Measurements from ENCODE around the gene NOS3. TPM values are rescaled to one million over a fixed set of nuclear protein-coding genes. Genes with fewer than 3 reads are reported as not detected.
"Not testable (repeated sequence)": the region's sequence is repeated elsewhere in the genome, so short reads cannot be mapped to it uniquely, and the experiment has no call there.

Gene NOS3
- total and polyA plus RNA-seq, 5 donors from 2014 or later: 3.2 to 10.7 (median 7.4) TPM

DNA sequence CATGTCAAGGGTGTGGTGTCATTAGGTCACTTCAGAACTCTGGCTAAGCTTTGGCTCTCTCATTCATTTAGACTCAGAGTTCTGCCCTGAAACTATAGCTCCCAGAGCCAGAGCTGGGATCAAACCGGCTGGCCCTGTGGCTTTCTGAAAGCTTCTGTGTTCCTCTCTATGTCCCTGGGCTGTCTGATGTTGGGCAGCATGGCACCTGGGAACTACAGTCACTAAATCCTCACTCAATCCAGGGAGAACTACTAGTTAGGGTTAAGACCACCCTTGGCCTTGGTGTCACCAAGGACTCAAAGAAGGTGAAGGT lies 20.2 kb downstream of the NOS3 start:
- Histone ChIP-seq H3K27me3 (ENCODE audit: control insufficient read depth, insufficient read depth, low read length) (no peaks in the 10 kb centered on the region), H3K4me3 (ENCODE audit: low read depth, low read length) (no peak overlapping the region), H3K4me1 (ENCODE audit: control insufficient read depth, insufficient read depth, low read length, poor library complexity, severe bottlenecking) (peaks cover 90% of the 10 kb centered on the region), H3K36me3 (ENCODE audit: control insufficient read depth, insufficient read depth, low read length) (no peaks in the 10 kb centered on the region), H3K27ac (ENCODE audit: insufficient read depth, low read length, poor library complexity, severe bottlenecking) (peak overlapping the region; percentile 77), H3K9me3 (ENCODE audit: control insufficient read depth in 2 of 2, low read length in 2 of 2) (no peaks in the 10 kb centered on the region)
- Mint-ChIP-seq H3K4me1 (peaks cover 13 to 87% (median 57%) of the 10 kb centered on the region in 4 donors), H3K9me3 (peaks cover 0 to 4% (median 2%) of the 10 kb centered on the region in 7 donors), H3K27ac (peak overlapping the region; percentile 92 to 99 (median 95)), H3K4me3 (peak overlapping the region; percentile 41 to 79 (median 64)), H3K36me3 (peaks cover 17% of the 10 kb centered on the region), H3K27me3 (peaks cover 15% of the 10 kb centered on the region)
- ATAC-seq (ENCODE audit: low read depth in 2 of 2) (no peak), DNase-seq (no peak)

DNA sequence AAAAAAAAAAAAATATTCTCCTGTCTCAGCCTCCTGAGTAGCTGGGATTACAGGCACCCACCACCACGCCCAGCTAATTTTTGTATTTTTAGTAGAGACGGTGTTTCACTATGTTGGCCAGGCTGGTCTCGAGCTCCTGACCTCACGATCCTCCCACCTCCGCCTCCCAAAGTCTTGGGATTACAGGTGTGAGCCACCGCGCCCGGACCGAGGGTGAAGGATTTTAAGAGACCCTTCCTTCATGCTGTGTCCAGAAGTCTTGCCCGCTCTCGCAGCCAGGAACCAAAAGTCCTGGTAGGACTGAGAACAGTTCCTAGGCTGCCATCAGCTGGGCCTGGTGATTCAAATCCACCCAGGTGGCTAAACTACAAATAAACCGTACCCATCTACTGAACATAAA lies 20.8 kb downstream of the NOS3 start:
- peaks cover 15% of the 10 kb centered on the region for H3K27me3 Mint-ChIP-seq
- ATAC-seq (ENCODE audit: low read depth in 2 of 2); H3K9me3 ChIP-seq (ENCODE audit: control insufficient read depth in 2 of 2, low read length in 2 of 2); DNase-seq; H3K36me3 ChIP-seq (ENCODE audit: control insufficient read depth, insufficient read depth, low read length); H3K9me3 Mint-ChIP-seq; H3K4me3 ChIP-seq (ENCODE audit: low read depth, low read length); H3K27me3 ChIP-seq (ENCODE audit: control insufficient read depth, insufficient read depth, low read length): not testable (repeated sequence)
- H3K36me3 Mint-ChIP-seq: peaks cover 17% of the 10 kb centered on the region
- H3K4me1 Mint-ChIP-seq: peaks cover 13 to 90% (median 57%) of the 10 kb centered on the region in 4 donors
- peak overlapping the region; percentile 96 to 99 (median 98) for H3K27ac Mint-ChIP-seq
- peaks cover 93% of the 10 kb centered on the region for H3K4me1 ChIP-seq (ENCODE audit: control insufficient read depth, insufficient read depth, low read length, poor library complexity, severe bottlenecking)
- H3K27ac ChIP-seq (ENCODE audit: insufficient read depth, low read length, poor library complexity, severe bottlenecking): peak overlapping the region; percentile 96
- peak overlapping the region; percentile 57 to 99 (median 86) for H3K4me3 Mint-ChIP-seq

DNA sequence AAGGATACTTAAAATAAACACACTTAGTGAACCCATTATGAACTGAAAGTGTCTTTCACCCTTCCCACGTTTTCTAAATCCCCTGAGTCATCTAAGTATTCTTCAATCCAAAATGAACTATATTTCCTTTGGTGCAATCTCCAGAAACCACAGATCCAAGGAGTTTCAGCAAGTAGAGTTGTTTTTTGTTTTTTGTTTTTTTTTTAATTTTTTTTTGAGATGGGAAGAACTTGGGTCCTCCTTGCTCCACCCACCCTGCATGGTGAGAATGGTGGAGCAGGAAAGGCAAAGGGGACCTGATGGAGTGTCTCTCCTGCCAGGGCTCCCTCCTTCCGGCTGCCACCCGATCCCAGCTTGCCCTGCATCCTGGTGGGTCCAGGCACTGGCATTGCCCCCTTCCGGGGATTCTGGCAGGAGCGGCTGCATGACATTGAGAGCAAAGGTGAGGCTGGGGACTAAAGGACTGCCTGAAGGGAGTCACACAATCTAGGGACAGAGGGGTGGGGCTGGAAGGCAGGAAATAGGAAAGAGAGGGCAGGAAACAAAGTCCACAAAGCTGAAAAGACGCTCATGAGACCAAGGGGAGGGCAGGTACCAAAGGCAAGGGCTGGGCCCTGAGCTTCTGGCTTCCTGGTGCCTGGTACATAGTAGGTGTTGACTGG lies 21.3 kb downstream of the NOS3 start:
- Histone ChIP-seq H3K27ac (ENCODE audit: insufficient read depth, low read length, poor library complexity, severe bottlenecking) (peak overlapping the region; percentile 96), H3K27me3 (ENCODE audit: control insufficient read depth, insufficient read depth, low read length) (no peaks in the 10 kb centered on the region), H3K36me3 (ENCODE audit: control insufficient read depth, insufficient read depth, low read length) (no peaks in the 10 kb centered on the region), H3K4me3 (ENCODE audit: low read depth, low read length) (no peak overlapping the region), H3K9me3 (ENCODE audit: control insufficient read depth in 2 of 2, low read length in 2 of 2) (no peaks in the 10 kb centered on the region), H3K4me1 (ENCODE audit: control insufficient read depth, insufficient read depth, low read length, poor library complexity, severe bottlenecking) (peaks cover 94% of the 10 kb centered on the region)
- peak overlapping the region; percentile 72 to 99 (median 86) for H3K4me3 Mint-ChIP-seq
- H3K36me3 Mint-ChIP-seq: peaks cover 17% of the 10 kb centered on the region
- peak overlapping the region; percentile 98 to 100 (median 99) for H3K27ac Mint-ChIP-seq
- DNase-seq (no peak), ATAC-seq (ENCODE audit: low read depth in 2 of 2) (no peak)
- peaks cover 13 to 92% (median 59%) of the 10 kb centered on the region in 4 donors for H3K4me1 Mint-ChIP-seq
- H3K9me3 Mint-ChIP-seq: peaks cover 0 to 4% (median 2%) of the 10 kb centered on the region in 7 donors
- peaks cover 15% of the 10 kb centered on the region for H3K27me3 Mint-ChIP-seq

DNA sequence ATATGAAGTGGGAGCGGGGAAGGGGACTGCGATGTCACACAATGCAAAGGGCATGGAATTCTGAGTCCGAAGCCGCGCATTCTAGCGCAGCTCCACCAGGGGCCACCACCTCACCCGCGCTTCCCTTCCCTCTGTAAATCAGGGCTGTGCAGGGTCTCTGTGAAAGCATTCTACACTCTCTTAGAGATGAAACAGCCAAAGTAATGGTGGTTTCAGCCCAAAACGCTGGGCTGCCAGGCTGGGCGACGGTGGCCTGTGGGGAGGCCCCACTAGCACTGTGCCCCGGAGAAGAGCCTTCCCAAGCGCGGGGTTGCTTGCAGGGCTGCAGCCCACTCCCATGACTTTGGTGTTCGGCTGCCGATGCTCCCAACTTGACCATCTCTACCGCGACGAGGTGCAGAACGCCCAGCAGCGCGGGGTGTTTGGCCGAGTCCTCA lies 22.1 kb downstream of the NOS3 start:
- ATAC-seq (ENCODE audit: low read depth in 2 of 2) (no peak), DNase-seq (no peak)
- H3K36me3 ChIP-seq (ENCODE audit: control insufficient read depth, insufficient read depth, low read length): no peaks in the 10 kb centered on the region
- Mint-ChIP-seq H3K9me3 (peaks cover 0 to 4% (median 2%) of the 10 kb centered on the region in 7 donors), H3K4me1 (peaks cover 19 to 92% (median 61%) of the 10 kb centered on the region in 4 donors), H3K4me3 (peak overlapping the region; percentile 59 to 99 (median 78)), H3K27ac (peak overlapping the region in 2 of 3 donors; percentile 99 to 100), H3K36me3 (peaks cover 17% of the 10 kb centered on the region), H3K27me3 (peaks cover 15% of the 10 kb centered on the region)
- H3K4me3 ChIP-seq (ENCODE audit: low read depth, low read length): no peak overlapping the region
- peaks cover 94% of the 10 kb centered on the region for H3K4me1 ChIP-seq (ENCODE audit: control insufficient read depth, insufficient read depth, low read length, poor library complexity, severe bottlenecking)
- H3K9me3 ChIP-seq (ENCODE audit: control insufficient read depth in 2 of 2, low read length in 2 of 2): no peaks in the 10 kb centered on the region
- no peaks in the 10 kb centered on the region for H3K27me3 ChIP-seq (ENCODE audit: control insufficient read depth, insufficient read depth, low read length)
- H3K27ac ChIP-seq (ENCODE audit: insufficient read depth, low read length, poor library complexity, severe bottlenecking): peak overlapping the region; percentile 96

DNA sequence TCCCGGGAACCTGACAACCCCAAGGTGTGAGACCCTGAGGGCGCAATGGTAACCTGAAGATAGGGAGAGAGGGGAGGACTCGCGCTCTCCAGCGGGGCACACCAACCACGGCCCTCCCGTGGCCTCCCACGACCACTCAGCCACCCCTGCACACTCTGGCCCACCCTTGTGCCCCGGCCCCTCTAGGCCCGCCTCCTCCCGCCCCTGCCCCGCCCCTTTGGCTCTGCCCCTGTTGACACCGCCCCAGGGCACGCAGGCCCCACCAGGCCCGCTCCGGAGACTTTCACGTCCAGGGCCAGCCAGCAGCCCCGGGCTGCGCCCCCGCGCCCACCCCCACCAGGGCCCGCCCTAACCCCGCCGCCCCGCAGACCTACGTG lies 22.5 kb downstream of the NOS3 start:
- ATAC-seq (ENCODE audit: low read depth in 2 of 2): no peak
- H3K27me3 Mint-ChIP-seq: peaks cover 19% of the 10 kb centered on the region
- Histone ChIP-seq H3K36me3 (ENCODE audit: control insufficient read depth, insufficient read depth, low read length) (no peaks in the 10 kb centered on the region), H3K27me3 (ENCODE audit: control insufficient read depth, insufficient read depth, low read length) (no peaks in the 10 kb centered on the region), H3K4me3 (ENCODE audit: low read depth, low read length) (no peak overlapping the region), H3K27ac (ENCODE audit: insufficient read depth, low read length, poor library complexity, severe bottlenecking) (peak overlapping the region; percentile 96), H3K4me1 (ENCODE audit: control insufficient read depth, insufficient read depth, low read length, poor library complexity, severe bottlenecking) (peaks cover 94% of the 10 kb centered on the region), H3K9me3 (ENCODE audit: control insufficient read depth in 2 of 2, low read length in 2 of 2) (no peaks in the 10 kb centered on the region)
- peaks cover 0 to 4% (median 2%) of the 10 kb centered on the region in 7 donors for H3K9me3 Mint-ChIP-seq
- DNase-seq: no peak
- H3K36me3 Mint-ChIP-seq: peaks cover 17% of the 10 kb centered on the region
- H3K4me1 Mint-ChIP-seq: peaks cover 19 to 92% (median 59%) of the 10 kb centered on the region in 4 donors
- H3K4me3 Mint-ChIP-seq: peak overlapping the region; percentile 95 to 100 (median 98)
- peak overlapping the region in 2 of 3 donors; percentile 99 to 100 for H3K27ac Mint-ChIP-seq

DNA sequence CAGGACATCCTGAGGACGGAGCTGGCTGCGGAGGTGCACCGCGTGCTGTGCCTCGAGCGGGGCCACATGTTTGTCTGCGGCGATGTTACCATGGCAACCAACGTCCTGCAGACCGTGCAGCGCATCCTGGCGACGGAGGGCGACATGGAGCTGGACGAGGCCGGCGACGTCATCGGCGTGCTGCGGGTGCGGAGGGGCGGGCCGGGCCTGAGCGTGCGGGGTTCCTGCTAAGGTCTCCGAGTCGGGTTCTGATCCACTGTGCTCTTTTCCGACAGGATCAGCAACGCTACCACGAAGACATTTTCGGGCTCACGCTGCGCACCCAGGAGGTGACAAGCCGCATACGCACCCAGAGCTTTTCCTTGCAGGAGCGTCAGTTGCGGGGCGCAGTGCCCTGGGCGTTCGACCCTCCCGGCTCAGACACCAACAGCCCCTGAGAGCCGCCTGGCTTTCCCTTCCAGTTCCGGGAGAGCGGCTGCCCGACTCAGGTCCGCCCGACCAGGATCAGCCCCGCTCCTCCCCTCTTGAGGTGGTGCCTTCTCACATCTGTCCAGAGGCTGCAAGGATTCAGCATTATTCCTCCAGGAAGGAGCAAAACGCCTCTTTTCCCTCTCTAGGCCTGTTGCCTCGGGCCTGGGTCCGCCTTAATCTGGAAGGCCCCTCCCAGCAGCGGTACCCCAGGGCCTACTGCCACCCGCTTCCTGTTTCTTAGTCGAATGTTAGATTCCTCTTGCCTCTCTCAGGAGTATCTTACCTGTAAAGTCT lies 23.1 kb downstream of the NOS3 start:
- H3K4me1 Mint-ChIP-seq: peaks cover 19 to 91% (median 58%) of the 10 kb centered on the region in 4 donors
- ATAC-seq (ENCODE audit: low read depth in 2 of 2): peak; percentile 60 to 61
- peaks cover 0 to 4% (median 2%) of the 10 kb centered on the region in 7 donors for H3K9me3 Mint-ChIP-seq
- peak overlapping the region; percentile 96 to 100 (median 99) for H3K27ac Mint-ChIP-seq
- H3K27me3 Mint-ChIP-seq: peaks cover 25% of the 10 kb centered on the region
- H3K36me3 Mint-ChIP-seq: peaks cover 17% of the 10 kb centered on the region
- Histone ChIP-seq H3K27me3 (ENCODE audit: control insufficient read depth, insufficient read depth, low read length) (no peaks in the 10 kb centered on the region), H3K27ac (ENCODE audit: insufficient read depth, low read length, poor library complexity, severe bottlenecking) (peak overlapping the region; percentile 96), H3K36me3 (ENCODE audit: control insufficient read depth, insufficient read depth, low read length) (no peaks in the 10 kb centered on the region), H3K9me3 (ENCODE audit: control insufficient read depth in 2 of 2, low read length in 2 of 2) (no peaks in the 10 kb centered on the region), H3K4me3 (ENCODE audit: low read depth, low read length) (peak overlapping the region; percentile 66), H3K4me1 (ENCODE audit: control insufficient read depth, insufficient read depth, low read length, poor library complexity, severe bottlenecking) (peaks cover 94% of the 10 kb centered on the region)
- H3K4me3 Mint-ChIP-seq: peak overlapping the region; percentile 95 to 100 (median 98)
- peak; percentile 92 to 96 (median 94) for DNase-seq

DNA sequence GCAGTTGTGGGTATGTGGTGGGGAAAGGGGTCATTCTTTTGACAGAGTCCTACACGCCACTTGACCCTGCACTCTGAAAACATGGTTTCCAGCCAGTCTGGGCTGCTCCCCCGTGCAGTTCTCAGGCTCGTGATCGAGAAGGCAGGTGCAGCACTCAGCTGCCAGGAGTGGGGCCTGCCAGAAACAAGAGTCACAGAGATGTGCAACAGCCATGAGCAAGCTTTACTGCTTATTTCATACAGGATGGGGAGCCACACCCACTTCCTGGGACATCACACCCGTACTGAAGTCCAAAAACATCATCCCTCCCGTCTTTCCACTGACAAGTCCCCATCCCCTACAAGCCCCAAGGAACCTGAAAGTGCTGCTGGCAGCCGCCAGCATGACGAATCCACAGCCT lies 24.1 kb downstream of the NOS3 start:
- DNase-seq: peak in 2 of 3 donors; percentile 42 to 87
- H3K27me3 ChIP-seq (ENCODE audit: control insufficient read depth, insufficient read depth, low read length): no peaks in the 10 kb centered on the region
- H3K9me3 Mint-ChIP-seq: peaks cover 0 to 4% (median 2%) of the 10 kb centered on the region in 7 donors
- peak overlapping the region; percentile 96 to 100 (median 99) for H3K27ac Mint-ChIP-seq
- H3K36me3 ChIP-seq (ENCODE audit: control insufficient read depth, insufficient read depth, low read length): no peaks in the 10 kb centered on the region
- peak overlapping the region; percentile 96 for H3K27ac ChIP-seq (ENCODE audit: insufficient read depth, low read length, poor library complexity, severe bottlenecking)
- peak overlapping the region; percentile 24 for H3K4me3 ChIP-seq (ENCODE audit: low read depth, low read length)
- H3K4me1 ChIP-seq (ENCODE audit: control insufficient read depth, insufficient read depth, low read length, poor library complexity, severe bottlenecking): peaks cover 88% of the 10 kb centered on the region
- H3K27me3 Mint-ChIP-seq: peaks cover 30% of the 10 kb centered on the region
- peaks cover 19 to 91% (median 62%) of the 10 kb centered on the region in 4 donors for H3K4me1 Mint-ChIP-seq
- peak; percentile 9 to 17 for ATAC-seq (ENCODE audit: low read depth in 2 of 2)
- H3K4me3 Mint-ChIP-seq: peak overlapping the region; percentile 95 to 100 (median 98)
- H3K9me3 ChIP-seq (ENCODE audit: control insufficient read depth in 2 of 2, low read length in 2 of 2): no peaks in the 10 kb centered on the region
- peaks cover 17% of the 10 kb centered on the region for H3K36me3 Mint-ChIP-seq

All from CD4-positive, CD25-positive, alpha-beta regulatory T cell (primary cell).